ENCODE results near the gene EML6.
A peak's percentile ranks its signal among the peaks of the same experiment; 100 is the strongest.
"Not testable (repeated sequence)": the region's sequence is repeated elsewhere in the genome, so short reads cannot be mapped to it uniquely, and the experiment has no call there.

EML6 gene

DNA sequence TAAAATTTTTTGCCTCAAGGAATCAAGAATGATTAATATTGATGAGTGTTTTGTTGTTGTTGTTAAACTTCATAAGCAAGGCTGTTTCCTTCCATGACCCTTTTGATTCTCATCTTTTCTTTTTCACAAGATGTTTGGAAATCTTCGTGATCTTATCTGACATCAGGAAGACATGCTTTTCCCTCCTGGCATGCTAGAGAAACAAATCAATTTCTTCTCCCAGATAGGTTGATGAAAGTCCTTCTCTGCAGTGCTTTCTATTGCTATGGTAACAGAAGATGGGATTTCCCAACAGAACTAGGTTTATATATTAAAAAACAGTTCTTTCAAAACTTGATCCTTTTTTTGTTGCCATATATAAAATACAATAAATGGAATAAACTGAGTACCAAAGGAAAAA lies 85.2 kb downstream of the EML6 start:
- DNase-seq: no peak

DNA sequence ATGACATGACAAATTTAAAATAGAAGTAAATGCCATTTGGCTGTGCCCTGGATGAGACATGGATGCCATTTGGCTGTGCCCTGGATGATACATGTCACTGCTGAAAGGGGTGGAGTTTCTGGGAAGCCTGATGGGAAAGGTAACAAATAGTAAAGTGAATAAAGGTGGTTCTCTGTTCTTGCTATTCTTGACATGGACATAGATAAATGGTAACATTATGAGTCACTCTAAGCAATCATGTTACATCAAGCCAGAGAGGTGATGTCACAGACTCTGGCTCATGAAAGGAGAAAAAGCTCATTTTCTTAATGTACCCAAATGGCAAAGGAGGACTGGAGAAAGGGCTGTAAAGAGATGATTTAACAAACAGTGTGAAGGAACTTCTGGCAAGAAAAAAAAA lies 86.4 kb downstream of the EML6 start:
- no peak for DNase-seq

DNA sequence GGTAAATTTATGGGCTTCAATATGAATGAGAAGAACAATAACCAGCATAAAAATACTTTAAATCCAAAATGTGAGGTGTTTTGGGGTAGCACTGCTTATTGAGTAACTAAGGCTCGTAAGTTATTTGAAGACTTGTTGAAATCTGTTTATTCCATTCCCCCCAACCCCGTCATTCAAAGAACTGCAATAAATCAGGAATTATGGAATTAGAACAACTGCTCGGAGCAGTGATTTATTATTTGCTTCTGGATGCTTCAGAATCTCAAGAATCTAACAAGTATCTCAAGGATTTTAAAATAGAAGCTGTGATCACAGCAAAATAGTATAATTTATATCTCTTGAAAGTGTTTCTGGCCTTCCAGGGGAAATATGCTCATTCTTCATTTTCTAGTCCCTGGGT lies 86.8 kb downstream of the EML6 start:
- DNase-seq: no peak

DNA sequence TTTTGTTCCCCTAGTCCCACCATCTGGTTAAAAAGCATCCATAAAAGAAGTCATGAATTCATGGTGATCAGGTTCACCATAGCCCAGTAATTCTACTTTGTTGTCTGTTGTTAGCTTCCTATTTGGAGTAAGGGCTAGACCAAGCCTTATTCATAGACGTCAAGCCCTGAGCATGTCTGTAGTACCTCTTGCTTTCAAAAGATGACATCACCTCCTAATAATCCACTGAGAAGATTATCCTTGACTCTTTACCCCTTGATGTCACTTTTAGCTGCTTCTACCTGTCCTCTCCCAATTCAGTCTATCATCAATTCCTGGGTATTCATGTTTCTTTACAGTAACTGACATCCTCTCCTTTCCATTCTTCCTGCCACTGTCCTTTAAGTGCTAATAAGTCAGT lies 90.1 kb downstream of the EML6 start:
- no peak for DNase-seq

DNA sequence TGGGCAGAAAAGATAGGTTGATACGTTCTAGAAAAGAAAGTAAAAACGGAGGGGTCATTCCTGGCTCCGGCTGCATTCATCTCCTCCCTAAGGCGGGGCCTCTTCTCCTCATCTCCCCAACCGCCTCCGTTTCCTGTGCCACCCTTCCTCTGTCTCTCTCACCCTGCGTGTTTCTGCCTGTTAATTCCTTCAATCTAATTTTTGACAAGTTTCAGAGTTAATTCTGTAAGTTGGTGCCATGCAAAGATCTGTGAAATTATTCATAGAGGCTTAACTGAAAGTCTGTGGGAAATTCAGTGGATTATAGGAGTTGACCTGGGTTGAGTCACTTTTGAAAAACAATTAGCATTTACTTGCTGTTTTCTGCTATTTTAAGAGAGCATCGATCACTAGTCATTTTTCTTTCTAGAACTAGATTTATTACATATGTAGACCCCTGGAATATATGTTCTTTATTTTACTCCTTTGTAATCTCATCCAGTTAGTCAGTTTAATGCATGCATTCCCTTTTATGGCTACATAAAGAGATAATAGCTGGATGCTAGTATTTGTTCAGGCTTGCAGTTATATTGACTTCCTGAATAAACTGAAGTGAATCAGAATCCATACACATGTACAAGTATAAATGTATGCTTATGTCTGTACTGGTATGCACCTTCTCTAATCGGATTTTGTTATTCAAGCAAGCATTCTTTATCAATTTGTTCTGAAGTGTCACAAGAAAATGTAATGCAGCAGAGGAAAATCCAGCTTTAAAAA lies 91.1 kb downstream of the EML6 start:
- no peak for DNase-seq

DNA sequence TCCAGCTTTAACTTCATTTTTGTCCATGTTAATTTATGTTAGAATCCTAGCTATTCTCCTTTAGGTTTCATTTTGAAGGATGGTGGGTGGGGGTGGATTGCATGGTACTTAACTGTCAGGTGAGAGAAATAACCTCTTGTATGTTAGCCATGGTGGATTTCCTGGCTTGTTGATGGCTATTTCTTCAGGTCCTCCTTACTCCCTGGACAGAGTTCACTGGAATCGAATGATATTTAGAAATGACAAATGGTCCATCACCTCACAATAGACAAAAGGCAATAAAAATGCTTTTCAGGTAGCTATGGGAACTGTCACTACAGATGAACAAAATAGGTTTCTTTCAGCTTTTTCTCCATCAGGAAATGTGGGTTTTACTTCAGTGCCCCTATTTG lies 91.7 kb downstream of the EML6 start:
- DNase-seq: no peak

DNA sequence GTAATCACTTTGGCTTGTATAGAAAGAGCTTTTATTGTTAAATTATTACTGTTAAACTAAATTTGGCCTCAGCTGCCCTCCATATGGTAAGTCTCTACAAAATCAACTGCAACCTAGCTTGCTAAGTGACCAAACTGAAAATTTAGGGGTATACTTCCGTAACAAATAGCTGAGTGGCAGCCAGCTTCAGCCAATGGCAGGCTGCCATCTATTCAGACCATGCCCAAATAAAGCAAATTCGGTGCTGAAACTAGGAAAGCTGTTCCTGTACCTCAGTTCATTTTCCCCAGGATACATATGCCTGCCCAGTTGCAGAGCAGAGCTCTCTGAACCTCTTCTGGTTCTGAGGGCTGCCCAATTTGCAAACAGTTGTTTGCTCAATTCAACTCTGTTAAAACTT lies 94.8 kb downstream of the EML6 start:
- no peak for DNase-seq

DNA sequence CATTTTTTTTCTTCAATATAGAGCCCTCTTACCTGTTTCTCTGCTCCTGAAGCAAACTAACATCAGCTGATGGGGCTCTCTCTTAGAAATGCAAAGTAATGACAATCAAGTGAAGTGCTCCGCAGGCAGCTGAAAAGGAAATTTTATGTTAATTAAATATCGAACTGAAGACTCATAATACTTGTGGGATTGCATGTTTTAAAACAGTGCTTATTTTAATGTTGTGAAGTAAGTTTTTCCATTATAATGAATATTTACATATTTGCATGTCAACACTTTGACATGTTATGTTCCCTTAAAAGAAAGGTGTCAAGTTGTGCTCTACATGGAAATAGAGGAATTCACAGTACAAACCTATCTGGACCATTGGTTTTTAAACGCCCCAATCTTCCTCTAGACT lies 97.1 kb downstream of the EML6 start:
- DNase-seq: no peak

DNA sequence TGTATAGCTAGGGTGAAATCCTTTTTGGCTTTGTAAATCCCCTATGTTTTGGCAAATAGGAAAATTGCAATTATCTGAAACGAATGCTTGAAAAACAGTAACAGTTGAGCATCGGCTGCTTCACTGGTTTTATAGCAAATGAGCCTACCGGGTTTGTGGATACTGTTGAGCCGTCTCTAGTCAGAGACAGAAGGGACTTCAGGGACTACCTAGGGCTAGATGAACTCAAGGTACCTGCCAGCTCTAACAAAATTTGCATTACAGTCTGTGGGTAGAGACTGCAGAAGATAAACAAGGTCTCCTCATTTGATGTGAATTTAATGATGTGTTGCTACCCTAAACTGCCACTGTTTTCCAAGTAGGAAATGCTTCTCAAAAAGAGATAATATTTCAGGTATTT lies 101.1 kb downstream of the EML6 start:
- no peak for DNase-seq

DNA sequence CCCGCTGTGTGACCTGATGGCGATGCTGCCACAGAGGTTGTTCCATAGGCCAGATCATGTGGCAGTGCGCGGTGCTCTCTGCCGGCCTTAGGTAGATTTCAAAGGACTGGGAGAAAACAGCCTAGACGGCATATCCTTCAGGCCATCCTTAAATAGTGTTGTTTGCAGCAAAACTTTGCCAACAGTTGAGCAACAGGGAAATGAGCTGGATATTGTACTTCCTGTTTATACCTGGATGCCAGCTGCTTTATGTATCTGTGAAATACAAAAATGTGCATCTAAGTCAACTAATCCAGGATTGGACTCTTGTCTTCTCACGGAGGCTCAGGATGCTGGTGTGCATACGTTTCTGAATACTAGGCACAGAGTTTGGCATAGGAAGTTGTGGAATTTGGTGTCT lies 107.1 kb downstream of the EML6 start:
- no peak for DNase-seq

DNA sequence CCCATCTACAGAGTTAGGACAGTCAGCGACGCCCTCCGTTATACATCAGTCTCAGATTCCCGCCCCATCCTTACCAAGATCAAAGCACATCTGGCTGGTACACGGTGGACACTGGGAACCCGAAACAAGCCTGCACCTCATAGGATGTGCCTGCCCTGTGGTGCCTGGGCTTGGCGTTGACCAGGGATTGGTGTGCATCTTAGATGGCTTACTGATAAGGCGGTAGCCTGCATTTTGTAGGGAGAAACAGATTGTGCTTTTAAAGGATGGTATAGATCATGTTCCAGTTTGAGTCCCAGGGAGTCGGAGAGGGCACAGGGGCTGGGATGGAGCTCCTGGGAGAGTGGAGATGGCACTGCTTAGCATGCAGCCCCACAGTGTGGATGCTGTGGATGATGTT lies 108.0 kb downstream of the EML6 start:
- no peak for DNase-seq

DNA sequence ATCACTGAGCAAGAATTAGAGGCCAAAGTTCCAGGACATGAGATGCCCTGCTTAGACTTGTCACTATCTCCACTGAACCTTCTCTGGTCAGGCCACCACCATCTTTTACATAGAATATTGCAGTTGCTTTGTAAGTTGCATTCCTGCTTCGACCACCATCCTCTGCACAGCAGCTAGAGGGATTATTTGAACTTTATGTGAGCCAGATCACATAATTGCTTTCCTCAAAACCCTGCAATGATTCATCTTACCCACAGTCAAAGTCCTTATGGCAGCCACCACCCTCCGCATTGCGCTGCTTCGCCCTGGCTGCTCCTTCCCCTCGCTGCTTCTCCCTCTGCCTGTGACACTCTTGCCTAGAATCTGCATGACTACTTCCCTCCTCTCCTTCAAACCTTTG lies 111.3 kb downstream of the EML6 start:
- DNase-seq: no peak

DNA sequence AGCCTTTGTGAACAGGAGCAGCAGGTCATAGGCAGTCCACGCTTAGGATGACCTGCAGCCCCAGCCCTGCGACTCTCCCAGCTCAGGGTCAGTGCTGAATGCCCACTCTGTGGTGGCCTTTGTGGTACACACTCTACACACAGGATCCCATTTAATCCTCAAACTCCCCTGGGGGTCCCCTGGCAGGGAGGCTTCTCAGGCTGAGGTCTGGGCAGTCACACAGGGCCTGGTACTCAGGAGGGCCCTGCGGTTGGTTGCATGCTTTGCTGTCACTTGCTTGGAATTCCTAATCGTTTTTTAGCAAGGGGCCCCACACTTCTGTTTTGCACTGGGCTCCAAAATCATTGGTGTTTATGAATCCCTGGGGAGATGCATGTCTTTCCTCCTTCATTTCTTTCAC lies 113.0 kb downstream of the EML6 start:
- no peak for DNase-seq

DNA sequence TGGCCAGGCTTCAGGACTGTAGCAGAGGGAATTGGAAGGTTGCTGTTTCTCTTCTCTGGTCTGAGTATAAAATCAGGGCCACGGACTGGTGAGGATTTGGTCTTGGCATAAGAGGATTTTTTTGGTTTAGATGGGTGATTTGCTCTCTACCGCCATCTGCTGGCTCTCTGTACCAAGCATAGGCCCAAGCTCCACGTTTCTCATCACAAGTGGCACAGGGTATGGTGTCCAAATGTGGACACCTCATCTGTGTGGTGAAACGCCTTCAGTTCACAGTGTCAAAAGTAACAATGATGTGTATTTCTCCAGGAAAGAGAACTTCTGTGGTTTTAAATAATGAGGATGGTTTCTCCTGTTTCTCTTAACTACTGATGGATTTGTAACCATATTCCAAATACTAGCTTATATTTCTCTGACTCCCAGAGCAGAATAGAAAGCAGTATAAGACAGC lies 115.1 kb downstream of the EML6 start:
- peak; percentile 56 to 58 for DNase-seq

DNA sequence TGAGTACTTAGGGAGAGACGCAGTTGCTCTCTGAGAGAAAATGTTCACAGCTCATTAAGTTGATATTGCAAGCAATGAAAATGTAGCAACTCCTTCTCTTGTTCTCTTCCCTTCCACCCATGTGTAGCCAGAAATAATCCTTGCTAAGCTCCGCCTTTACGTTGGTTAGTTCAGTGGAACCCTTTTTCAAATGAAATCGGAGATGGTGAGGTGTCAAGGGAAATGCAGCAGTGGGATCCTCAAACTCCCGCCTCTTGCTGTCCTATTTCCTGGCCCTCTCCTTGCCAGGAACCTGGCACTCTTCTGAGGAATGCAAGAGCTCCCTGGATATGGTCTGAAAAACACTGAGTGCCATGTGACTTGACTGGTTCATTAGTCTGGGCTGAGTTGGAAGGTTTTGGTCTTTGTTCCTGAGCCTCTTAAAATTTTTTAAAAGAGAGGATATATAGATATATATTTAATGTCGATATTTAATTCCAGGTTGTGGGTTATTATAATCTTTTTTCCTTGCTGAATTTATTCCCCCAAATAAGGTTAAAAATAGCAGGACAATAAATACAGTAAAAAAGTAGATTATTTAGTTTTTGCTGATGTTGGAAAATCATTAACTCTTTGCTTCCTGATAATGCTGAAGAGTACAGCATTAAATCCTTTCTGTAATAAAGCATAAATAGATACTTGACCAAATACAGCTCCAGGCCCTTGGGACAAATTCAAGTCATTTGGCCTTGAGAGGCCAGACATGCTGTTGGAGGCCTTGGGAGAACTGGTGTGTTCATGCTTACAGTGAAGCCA lies 116.2 kb downstream of the EML6 start:
- DNase-seq: no peak

DNA sequence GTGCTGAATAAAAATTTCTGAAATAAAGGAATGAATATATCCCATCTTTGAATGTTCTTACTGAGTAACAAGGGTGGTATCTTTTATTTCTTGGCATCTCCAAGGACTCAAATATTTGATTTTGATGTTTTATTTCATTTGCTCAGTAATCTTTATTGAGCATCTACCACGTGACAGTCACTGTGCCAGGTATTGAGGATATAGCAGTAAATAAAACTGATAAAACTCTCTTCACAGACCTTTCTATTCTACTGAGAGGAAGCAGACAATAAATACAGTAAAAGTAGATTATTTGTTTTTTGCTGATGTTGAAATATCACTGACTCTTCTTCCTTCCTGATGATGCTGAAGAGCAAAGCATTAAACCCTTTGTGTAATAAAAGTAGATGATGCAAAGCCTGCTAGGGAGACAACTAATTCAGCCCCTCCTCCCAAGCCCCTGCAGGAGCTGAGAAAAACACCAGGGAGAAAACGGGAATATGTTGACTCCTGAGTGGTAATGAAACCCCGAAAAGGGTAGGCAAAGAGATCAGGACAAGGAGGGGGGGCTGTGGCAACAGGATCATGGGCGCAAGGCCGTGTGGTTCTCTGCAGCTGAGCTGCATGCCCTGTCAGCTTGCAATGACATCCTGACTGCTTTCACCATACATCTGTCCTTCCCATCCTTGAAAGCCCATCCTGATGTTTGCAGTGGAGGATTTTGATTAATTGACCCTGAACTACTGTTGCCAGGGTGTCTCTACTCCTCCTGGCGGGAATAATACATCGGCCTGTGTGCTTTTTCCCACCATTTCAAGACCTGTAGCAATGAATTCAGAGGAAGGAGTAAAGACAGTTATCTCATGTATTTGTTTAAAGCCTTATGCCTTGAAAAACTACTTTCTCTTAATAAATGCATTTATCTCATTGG lies 117.4 kb downstream of the EML6 start:
- DNase-seq: no peak

DNA sequence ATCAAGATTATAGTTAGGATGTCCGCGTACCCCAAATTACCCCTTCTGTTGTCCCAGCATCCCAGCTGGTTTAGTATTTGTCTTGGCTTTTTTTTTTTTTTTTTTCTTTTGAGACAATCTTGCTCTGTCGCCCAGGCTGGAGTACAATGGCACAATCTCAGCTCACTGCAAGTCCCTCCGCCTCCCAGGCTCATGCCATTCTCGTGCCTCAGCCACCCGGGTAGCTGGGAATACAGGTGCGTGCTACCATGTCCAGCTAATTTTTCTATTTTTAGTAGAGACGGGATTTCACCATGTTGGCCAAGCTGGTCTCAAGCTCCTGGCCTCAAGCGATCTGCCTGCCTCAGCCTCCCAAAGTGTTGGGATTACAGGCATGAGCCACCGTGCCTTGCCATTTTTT lies 118.0 kb downstream of the EML6 start:
- not testable (repeated sequence) for DNase-seq

DNA sequence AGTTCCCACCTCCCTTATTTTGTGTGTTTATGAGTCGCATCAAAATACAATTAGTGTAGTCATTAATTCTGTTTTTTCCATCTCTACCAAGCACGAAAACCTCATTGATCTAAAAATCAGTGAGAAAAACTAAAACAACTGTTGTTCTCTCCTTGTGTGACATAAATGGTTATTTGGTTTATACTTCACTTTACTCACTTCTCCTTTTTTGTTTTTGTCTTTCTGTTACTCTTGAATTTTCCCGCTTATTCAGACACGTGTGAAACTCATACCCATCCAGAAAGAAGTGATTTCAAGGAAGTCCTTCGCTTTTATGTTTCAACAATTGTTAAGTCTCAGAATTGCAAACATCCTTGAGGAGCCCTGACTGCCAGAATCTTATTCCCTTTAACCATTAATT lies 121.6 kb downstream of the EML6 start:
- DNase-seq: no peak

DNA sequence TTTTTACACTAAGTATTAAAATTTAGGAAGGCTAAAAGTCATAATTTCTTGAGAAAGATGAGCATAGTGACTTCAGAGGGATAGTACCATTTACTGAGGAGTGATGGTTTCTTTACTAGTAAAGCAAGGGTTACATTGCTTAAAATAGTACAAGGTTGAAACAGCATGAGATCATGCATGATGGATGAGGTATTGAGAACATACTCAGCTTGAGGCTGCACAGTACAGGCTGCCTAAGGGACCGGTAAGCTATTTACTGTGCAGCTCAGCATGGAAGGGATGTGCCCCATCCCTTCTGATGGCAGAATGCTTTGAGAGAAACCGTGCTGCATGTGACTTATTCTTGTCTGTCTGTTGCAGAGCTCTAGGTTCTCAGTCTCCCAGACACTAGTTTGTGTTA lies 122.1 kb downstream of the EML6 start:
- no peak for DNase-seq

DNA sequence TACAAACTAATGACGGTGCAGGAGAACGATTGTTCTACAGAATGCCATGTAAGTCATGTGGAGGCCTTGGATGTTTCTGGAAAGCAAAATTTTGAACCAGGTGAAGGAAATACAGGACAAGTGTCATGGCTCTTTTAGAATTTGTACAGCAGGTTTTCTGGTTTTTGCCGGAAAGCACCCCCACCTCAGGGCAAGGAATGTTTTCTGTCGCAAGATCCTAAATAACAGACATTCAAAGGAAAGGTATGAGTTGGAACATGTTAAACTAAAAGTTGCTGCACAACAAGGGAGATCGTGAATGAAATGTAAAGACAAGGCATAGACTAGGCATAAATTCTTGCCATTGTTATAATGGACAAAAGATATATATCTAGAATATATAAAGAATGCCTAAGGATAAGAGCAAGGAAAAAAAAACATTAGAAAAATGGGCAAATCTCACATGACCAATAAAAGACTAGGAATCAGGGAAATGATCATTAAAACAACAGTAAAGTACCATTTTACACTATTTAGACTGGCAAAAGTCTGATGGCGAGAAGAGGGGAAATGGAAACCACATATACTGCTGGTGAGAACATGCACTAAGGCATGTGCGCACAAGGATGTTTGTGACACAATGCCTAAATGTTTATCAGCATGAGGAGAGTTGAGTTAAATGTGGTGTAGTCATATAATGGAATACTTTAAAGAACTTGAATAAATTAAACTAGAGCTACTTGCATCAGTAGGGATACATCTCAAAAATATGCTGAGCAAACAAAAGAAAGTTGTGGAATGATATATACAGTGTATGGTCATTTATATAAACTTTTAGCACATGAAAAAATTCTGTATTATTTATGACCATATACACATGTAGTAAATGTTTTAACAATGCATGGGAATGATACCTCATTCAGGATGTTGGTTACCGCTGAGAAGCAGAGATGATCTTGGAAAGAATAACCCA lies 127.0 kb downstream of the EML6 start:
- DNase-seq: no peak

DNA sequence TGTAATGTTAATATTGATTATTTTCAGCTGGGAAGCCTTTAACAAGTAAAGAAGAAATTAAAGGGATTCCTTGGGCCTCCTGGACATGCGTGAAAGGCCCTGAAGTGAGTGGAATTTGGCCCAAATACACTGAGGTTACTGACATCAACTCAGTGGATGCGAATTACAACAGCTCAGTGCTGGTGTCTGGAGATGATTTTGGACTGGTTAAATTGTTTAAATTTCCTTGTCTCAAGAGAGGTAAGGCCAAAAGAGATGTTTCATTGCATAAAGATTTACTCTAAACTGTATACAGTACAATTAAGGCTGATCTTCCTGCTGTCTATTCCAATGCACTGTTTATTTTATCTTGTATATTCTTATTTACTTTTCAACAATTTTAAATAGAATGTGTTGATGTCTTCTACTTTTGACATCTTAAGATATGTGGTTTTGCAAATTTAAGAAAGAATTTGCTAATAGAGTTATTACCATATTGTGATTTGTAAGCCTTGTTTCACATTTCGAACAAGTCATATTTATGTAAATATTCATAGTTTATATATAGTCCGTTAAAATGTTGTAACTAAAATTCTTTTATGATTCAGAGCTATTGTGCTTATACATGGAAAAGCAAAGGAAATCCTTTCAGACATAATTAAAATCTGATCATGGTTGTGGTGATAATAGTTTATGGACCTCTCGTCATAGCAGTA lies 130.3 kb downstream of the EML6 start:
- no peak for DNase-seq

DNA sequence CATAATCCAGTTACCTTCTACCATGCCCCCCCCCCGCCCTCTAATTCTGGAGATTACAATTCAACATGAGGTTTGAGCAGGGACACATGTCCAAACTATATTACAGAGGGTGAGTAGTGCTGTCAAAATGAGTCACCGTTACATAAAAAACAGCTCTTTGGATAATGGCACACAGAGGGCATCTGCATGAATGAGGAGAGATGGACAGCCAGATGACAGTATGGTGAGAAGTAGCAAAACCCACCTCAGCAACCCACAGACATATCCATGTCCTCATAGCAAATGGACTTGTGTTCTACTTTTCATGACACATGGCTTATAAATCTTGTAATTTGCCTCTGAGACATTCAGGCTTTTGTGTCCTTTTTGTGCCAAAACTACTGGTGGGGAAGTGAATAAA lies 132.0 kb downstream of the EML6 start:
- no peak for DNase-seq

Measured in AML-193 (cell line).